BE2C (cell line): ENCODE data around the gene SLC50A1.

Source experiments
- DNase-seq: peaks from one replicate; pipeline ENCODE4 v3.0.0-alpha.2; 2020
- H3K27me3 ChIP-seq: fragments of 250-450 bp; sonication (Bioruptor Pico); 2 replicates; pipeline ENCODE4 v1.5.1; 2020; ENCODE audit warnings: mild to moderate bottlenecking
- H3K36me3 ChIP-seq: fragments of 250-450 bp; sonication (Bioruptor Pico); 2 replicates; pipeline ENCODE4 v1.5.1; 2020; ENCODE audit warnings: mild to moderate bottlenecking
- H3K4me1 ChIP-seq: fragments of 250-450 bp; sonication (Bioruptor Pico); 2 replicates; pipeline ENCODE4 v1.5.1; 2020
- H3K4me3 ChIP-seq: 2 replicates; pipeline ENCODE4 v1.5.1; 2011; ENCODE audit warnings: low read depth, low read length
- H3K9me3 ChIP-seq: fragments of 250-450 bp; sonication (Bioruptor Pico); 2 replicates; pipeline ENCODE4 v1.5.1; 2020
- CTCF ChIP-seq: IDR thresholded peaks from 2 replicates; pipeline ENCODE4 v1.5.1; 2012; ENCODE audit warnings: mild to moderate bottlenecking, low read depth, low read length

SLC50A1 gene

GRCh38 chr1:155092641-155093040 is 43.0 kb upstream of the SLC50A1 start:
- no peak overlapping the region for H3K4me3 ChIP-seq
- no peak for TF ChIP-seq CTCF
- no peaks in the 10 kb centered on the region for H3K36me3 ChIP-seq
- no peaks in the 10 kb centered on the region for H3K9me3 ChIP-seq
- DNase-seq = no peak
- no peaks in the 10 kb centered on the region; the same call in 1 of the 2 replicates for H3K27me3 ChIP-seq
- peaks cover 17% of the 10 kb centered on the region for H3K4me1 ChIP-seq

GRCh38 chr1:155093911-155094621 is 41.6 kb upstream of the SLC50A1 start:
- H3K9me3 ChIP-seq = no peaks in the 10 kb centered on the region
- peak; percentile 51 for TF ChIP-seq CTCF
- H3K4me1 ChIP-seq = peaks cover 17% of the 10 kb centered on the region
- no peak overlapping the region for H3K4me3 ChIP-seq
- no peaks in the 10 kb centered on the region; the same call in 1 of the 2 replicates for H3K27me3 ChIP-seq
- H3K36me3 ChIP-seq = no peaks in the 10 kb centered on the region
- DNase-seq = peak; percentile 85

GRCh38 chr1:155094622-155094948 is 41.1 kb upstream of the SLC50A1 start:
- Histone ChIP-seq H3K36me3 (no peaks in the 10 kb centered on the region), H3K27me3 (no peaks in the 10 kb centered on the region; the same call in 1 of the 2 replicates), H3K9me3 (no peaks in the 10 kb centered on the region), H3K4me3 (no peak overlapping the region), H3K4me1 (peaks cover 17% of the 10 kb centered on the region)
- TF ChIP-seq CTCF = no peak
- DNase-seq = no peak

GRCh38 chr1:155099331-155099730 is 36.3 kb upstream of the SLC50A1 start:
- H3K4me1 ChIP-seq = peaks cover under 1% of the 10 kb centered on the region; the same call in 1 of the 2 replicates
- TF ChIP-seq CTCF = no peak
- no peak for DNase-seq
- H3K9me3 ChIP-seq = no peaks in the 10 kb centered on the region
- no peak overlapping the region for H3K4me3 ChIP-seq
- H3K36me3 ChIP-seq = no peaks in the 10 kb centered on the region
- H3K27me3 ChIP-seq = no peaks in the 10 kb centered on the region; the same call in 1 of the 2 replicates

GRCh38 chr1:155103325-155103724 is 32.3 kb upstream of the SLC50A1 start:
- no peak for TF ChIP-seq CTCF
- no peak for DNase-seq
- no peaks in the 10 kb centered on the region for H3K9me3 ChIP-seq
- no peaks in the 10 kb centered on the region for H3K27me3 ChIP-seq
- no peak overlapping the region for H3K4me3 ChIP-seq
- no peaks in the 10 kb centered on the region for H3K4me1 ChIP-seq
- H3K36me3 ChIP-seq = no peaks in the 10 kb centered on the region
